Panc1 (cell line): ENCODE data around the gene SRPK1. TPM values are rescaled to one million over a fixed set of nuclear protein-coding genes. Genes with fewer than 3 reads are reported as not detected.
A peak's percentile ranks its signal among the peaks of the same experiment; 100 is the strongest.

Experiments
- ATAC-seq: fragments of 200-7000 bp; cut with Tn5 transposase; 2 replicates; pipeline ENCODE4 v1.9.1; 2020; ENCODE audit warnings: mild to moderate bottlenecking, moderate library complexity
- BruUV-seq: library from RNA; stranded (reverse); fragments of 400-500 nt; replicated peaks from 2 replicates; lab custom pipeline; 2021; lab: Mats Ljungman, UMichigan
- CTCF ChIA-PET: fragments of 300-600 bp; sonication (Branson Sonifier 250); formaldehyde crosslinking; loops from one replicate; lab custom pipeline; 2022; ENCODE audit warnings: antibody characterized with exemption; lab: Charles Lee
- POLR2A ChIA-PET: fragments of 300-600 bp; sonication (Branson Sonifier 250); formaldehyde crosslinking; loops from one replicate; lab custom pipeline; 2022; ENCODE audit warnings: antibody characterized with exemption; lab: Charles Lee
- DNase-seq: peaks from one replicate; pipeline ENCODE4 v3.0.0-alpha.2; 2010; ENCODE audit warnings: low read depth, low spot score
- H3K27ac ChIP-seq: 2 replicates; pipeline ENCODE4 v1.5.1; 2011; ENCODE audit warnings: mild to moderate bottlenecking, low read length, inconsistent platforms
- H3K27me3 ChIP-seq: fragments of 200-500 bp; sonication (Bioruptor generic); 2 replicates; pipeline ENCODE4 v1.6.0; 2014; ENCODE audit warnings: low read length, inconsistent platforms; ENCODE audit not compliant: control insufficient read depth, insufficient read depth
- H3K36me3 ChIP-seq: fragments of 200-500 bp; sonication (Bioruptor generic); 2 replicates; pipeline ENCODE4 v1.5.1; 2014; ENCODE audit warnings: inconsistent platforms, mild to moderate bottlenecking, low read length, moderate library complexity; ENCODE audit not compliant: control insufficient read depth, insufficient read depth
- H3K4me1 ChIP-seq: 2 replicates; pipeline ENCODE4 v1.5.1; 2011; ENCODE audit warnings: inconsistent platforms, mild to moderate bottlenecking, low read length, moderate library complexity; ENCODE audit not compliant: control insufficient read depth, insufficient read depth
- H3K4me3 ChIP-seq, 2 experiments: 2 replicates each; pipeline ENCODE4 v1.5.1; 2011 to 2012; ENCODE audit warnings: low read depth in 2 of 2, low read length in 2 of 2, mild to moderate bottlenecking in 2 of 2, inconsistent platforms in 1 of 2, moderate library complexity in 1 of 2
- H3K9me3 ChIP-seq: fragments of 200-500 bp; sonication (Bioruptor generic); 2 replicates; pipeline ENCODE4 v1.5.1; 2014; ENCODE audit warnings: low read depth, mild to moderate bottlenecking, inconsistent platforms, low read length, moderate library complexity; ENCODE audit not compliant: control insufficient read depth, insufficient read depth
- CTCF ChIP-seq: fragments of 450-650 bp; IDR thresholded peaks from 2 replicates; pipeline ENCODE4 v1.5.1; 2017; ENCODE audit warnings: mild to moderate bottlenecking
- POLR2AphosphoS5 ChIP-seq: IDR thresholded peaks from 2 replicates; pipeline ENCODE4 v1.6.1; 2012; ENCODE audit warnings: mild to moderate bottlenecking, low read depth, low read length, moderate library complexity
- REST ChIP-seq, 2 experiments: IDR thresholded peaks; 2 replicates each; pipeline ENCODE4 v1.6.1; 2011 to 2012; ENCODE audit warnings: low read depth in 2 of 2, control low read depth in 1 of 2, low read length in 1 of 2, mild to moderate bottlenecking in 1 of 2, moderate library complexity in 1 of 2; ENCODE audit not compliant: insufficient read depth in 1 of 2
- SIN3A ChIP-seq: IDR thresholded peaks from 2 replicates; pipeline ENCODE4 v1.6.1; 2012; ENCODE audit warnings: low read depth, mild to moderate bottlenecking, low read length, moderate library complexity, borderline replicate concordance; ENCODE audit not compliant: insufficient read depth
- TCF7L2 ChIP-seq: IDR thresholded peaks from 2 replicates; pipeline ENCODE4 v1.6.1; 2011; ENCODE audit warnings: mild to moderate bottlenecking, low read depth, low read length, inconsistent platforms
- in situ Hi-C: cut with HindIII; loops from 2 replicates; pipeline ENCODE4 v1.10.0; 2016; ENCODE audit warnings: low sequenced_read_pairs, low pct_unique_long_range_greater_than_20kb
- intact Hi-C: fragments of 100-400 bp; cut with micrococcal nuclease; formaldehyde crosslinking; loops from one replicate; pipeline ENCODE4 v1.10.0; 2022; ENCODE audit not compliant: unreplicated experiment
- total RNA-seq: library from RNA; stranded (reverse); gene quantifications from one replicate; pipeline ENCODE4 v1.2.1, GENCODE V29; 2021; ENCODE audit not compliant: unreplicated experiment

SRPK1 gene
- total RNA-seq, 1 experiment from 2014 or later = 68.3 TPM

DNA sequence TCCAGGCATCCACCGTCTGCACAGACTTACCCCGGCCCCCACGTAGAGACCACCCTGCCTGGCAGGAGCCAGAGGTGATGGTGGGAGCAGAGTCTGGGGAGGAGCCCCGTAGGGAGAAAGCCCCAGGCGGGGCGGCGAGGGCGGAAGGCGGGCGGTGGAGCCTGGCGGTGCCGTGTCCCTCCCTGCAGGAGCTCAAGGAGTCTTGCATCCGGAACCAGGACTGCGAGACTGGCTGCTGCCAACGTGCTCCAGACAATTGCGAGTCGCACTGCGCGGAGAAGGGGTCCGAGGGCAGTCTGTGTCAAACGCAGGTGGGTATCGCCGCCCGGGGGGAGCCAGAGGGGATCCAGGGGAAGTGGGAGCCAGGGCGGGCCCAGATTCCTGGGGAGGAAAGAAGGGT, 134.1 kb downstream of the SRPK1 start:
- Histone ChIP-seq H3K27me3 (peaks cover 8% of the 10 kb centered on the region), H3K4me3 (peak overlapping the region in 1 of 2 experiments; percentile 7; a peak in 1 of 4 replicates), H3K4me1 (peaks cover 3% of the 10 kb centered on the region), H3K36me3 (no peaks in the 10 kb centered on the region), H3K9me3 (no peaks in the 10 kb centered on the region), H3K27ac (no peak overlapping the region)
- no TSS peak for BruUV-seq
- intact Hi-C loops = loop anchor here (1.0 kb wide), 1 partner anchor 11 kb away; no protein-coding TSS in a partner anchor
- DNase-seq = no peak
- CTCF ChIA-PET = interaction anchor here (0.8 kb wide), 1 partner anchor 12 kb away, joined by 3 read pairs; no protein-coding TSS in a partner anchor
- TF ChIP-seq SIN3A (no peak), CTCF (no peak), POLR2AphosphoS5 (no peak), REST (IDR thresholded peaks at IDR 0.05; ENCODE audit: insufficient read depth in 1 of 2, low read depth in 2 of 2, low read length in 1 of 2) (no peak), TCF7L2 (no peak)
- in situ Hi-C loops = no loop called here
- peak; percentile 55; the same call in 1 of the 2 replicates for ATAC-seq
- POLR2A ChIA-PET = no interaction called here

DNA sequence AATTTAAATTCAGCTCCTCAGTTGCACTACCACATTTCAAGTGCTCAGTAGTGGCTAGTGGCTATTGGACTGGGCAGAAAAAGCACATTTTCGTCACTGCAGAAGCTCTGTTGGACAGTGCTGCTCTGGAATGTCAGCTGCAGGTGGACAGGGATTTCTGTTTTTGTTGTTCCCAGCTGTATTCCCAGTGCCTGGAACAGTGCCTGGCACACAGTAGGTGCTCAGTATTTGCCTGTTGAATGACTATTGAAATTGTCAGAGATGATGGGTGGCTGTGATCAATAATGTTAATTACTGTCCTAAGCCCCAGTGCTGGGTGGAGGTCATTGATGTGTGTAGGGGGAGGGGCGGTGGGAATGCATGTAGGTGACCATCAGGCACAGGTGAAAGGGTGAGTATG, 134.6 kb downstream of the SRPK1 start:
- H3K27me3 ChIP-seq = peaks cover 8% of the 10 kb centered on the region
- H3K4me1 ChIP-seq = peaks cover 3% of the 10 kb centered on the region
- no TSS peak for BruUV-seq
- TF ChIP-seq SIN3A (no peak), REST (IDR thresholded peaks at IDR 0.05; ENCODE audit: insufficient read depth in 1 of 2, low read depth in 2 of 2, low read length in 1 of 2) (no peak), CTCF (no peak), POLR2AphosphoS5 (no peak), TCF7L2 (no peak)
- H3K4me3 ChIP-seq = no peak overlapping the region
- ChIA-PET POLR2A (no interaction called here), CTCF (interaction anchor here (0.8 kb wide), 1 partner anchor 13 kb away, joined by 3 read pairs; no protein-coding TSS in a partner anchor)
- H3K9me3 ChIP-seq = no peaks in the 10 kb centered on the region
- in situ Hi-C loops = no loop called here
- no peak overlapping the region for H3K27ac ChIP-seq
- no peaks in the 10 kb centered on the region for H3K36me3 ChIP-seq
- DNase-seq = no peak
- no peak for ATAC-seq
- intact Hi-C loops = no loop called here
